ENCODE measurements around the gene AMELX.

DNA sequence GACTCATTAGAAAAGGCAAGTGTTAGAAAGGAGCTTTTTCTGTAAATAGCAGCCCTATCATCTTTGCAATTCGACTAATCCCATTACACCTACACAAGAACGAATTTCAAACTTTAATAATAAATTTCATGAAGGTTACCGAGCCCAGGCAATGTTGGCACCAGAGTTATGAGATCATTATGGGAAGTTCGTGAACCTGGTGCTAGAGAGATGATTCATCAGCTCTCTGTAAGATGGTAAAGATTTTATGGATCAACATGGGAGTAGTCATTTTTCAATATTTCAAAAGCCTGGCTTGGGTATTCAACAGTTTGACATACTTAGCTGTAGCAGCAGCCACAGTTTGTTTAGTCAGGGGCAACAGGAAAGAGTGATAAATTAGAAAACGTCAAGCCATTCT, 35.8 kb downstream of the AMELX start:
- TF ChIP-seq, protein P1, sequence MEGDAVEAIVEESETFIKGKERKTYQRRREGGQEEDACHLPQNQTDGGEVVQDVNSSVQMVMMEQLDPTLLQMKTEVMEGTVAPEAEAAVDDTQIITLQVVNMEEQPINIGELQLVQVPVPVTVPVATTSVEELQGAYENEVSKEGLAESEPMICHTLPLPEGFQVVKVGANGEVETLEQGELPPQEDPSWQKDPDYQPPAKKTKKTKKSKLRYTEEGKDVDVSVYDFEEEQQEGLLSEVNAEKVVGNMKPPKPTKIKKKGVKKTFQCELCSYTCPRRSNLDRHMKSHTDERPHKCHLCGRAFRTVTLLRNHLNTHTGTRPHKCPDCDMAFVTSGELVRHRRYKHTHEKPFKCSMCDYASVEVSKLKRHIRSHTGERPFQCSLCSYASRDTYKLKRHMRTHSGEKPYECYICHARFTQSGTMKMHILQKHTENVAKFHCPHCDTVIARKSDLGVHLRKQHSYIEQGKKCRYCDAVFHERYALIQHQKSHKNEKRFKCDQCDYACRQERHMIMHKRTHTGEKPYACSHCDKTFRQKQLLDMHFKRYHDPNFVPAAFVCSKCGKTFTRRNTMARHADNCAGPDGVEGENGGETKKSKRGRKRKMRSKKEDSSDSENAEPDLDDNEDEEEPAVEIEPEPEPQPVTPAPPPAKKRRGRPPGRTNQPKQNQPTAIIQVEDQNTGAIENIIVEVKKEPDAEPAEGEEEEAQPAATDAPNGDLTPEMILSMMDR (IDR thresholded peaks at IDR 0.05) = no peak
- TF ChIP-seq POLR2A (IDR thresholded peaks at IDR 0.05) (no peak), POLR2AphosphoS5 (IDR thresholded peaks at IDR 0.05) (no peak), EP300 (IDR thresholded peaks at IDR 0.05) (no peak)

All from sigmoid colon (tissue), 4 donors.